WTC11 (cell line): Measurements from ENCODE around the gene SEC16A. TPM values are rescaled to one million over a fixed set of nuclear protein-coding genes. Genes with fewer than 3 reads are reported as not detected.

Source experiments
- ATAC-seq: fragments of 200-7000 bp; cut with Tn5 transposase; 2 replicates; pipeline ENCODE4 v1.10.0; 2021; ENCODE audit warnings: mild to moderate bottlenecking, moderate library complexity
- CTCF ChIA-PET: fragments of 300-600 bp; sonication (Branson Sonifier 250); formaldehyde crosslinking; loops from one replicate; lab custom pipeline; 2021; ENCODE audit warnings: antibody characterized with exemption; lab: Charles Lee
- POLR2A ChIA-PET: fragments of 350-600 bp; sonication (Branson Sonifier 250); formaldehyde crosslinking; loops from one replicate; lab custom pipeline; 2021; ENCODE audit warnings: antibody characterized with exemption; lab: Charles Lee
- DNase-seq: peaks from one replicate; pipeline ENCODE4 v3.0.0; 2021; ENCODE audit warnings: low spot score
- H3K27ac Mint-ChIP-seq: 2 replicates; pipeline ENCODE4 v1.8.0; 2021; ENCODE audit warnings: mixed read lengths
- H3K27me3 Mint-ChIP-seq: 2 replicates; pipeline ENCODE4 v1.8.0; 2021; ENCODE audit warnings: low read depth, mild to moderate bottlenecking, moderate library complexity, mixed read lengths
- H3K36me3 Mint-ChIP-seq: 2 replicates; pipeline ENCODE4 v1.8.0; 2021; ENCODE audit warnings: mixed read lengths
- H3K4me1 Mint-ChIP-seq: 2 replicates; pipeline ENCODE4 v1.8.0; 2022; ENCODE audit warnings: mixed read lengths
- H3K4me3 Mint-ChIP-seq: 2 replicates; pipeline ENCODE4 v1.8.0; 2021; ENCODE audit warnings: mild to moderate bottlenecking, moderate library complexity, mixed read lengths
- H3K9me3 Mint-ChIP-seq: 2 replicates; pipeline ENCODE4 v1.8.0; 2021; ENCODE audit warnings: mixed read lengths
- IRF2 ChIP-seq: sonication (generic); formaldehyde crosslinking; IDR thresholded peaks from 2 replicates; pipeline ENCODE4 v1.8.0; 2022; ENCODE audit warnings: low read depth, missing genetic modification reagents, borderline replicate concordance
- MYBL2 ChIP-seq: sonication (generic); formaldehyde crosslinking; IDR thresholded peaks from 2 replicates; pipeline ENCODE4 v1.8.1; 2023; ENCODE audit warnings: mild to moderate bottlenecking, moderate library complexity, missing genetic modification reagents
- NFYB ChIP-seq: sonication (generic); formaldehyde crosslinking; conservative IDR thresholded peaks from 2 replicates; pipeline ENCODE4 v1.8.0; 2022; ENCODE audit warnings: low read depth, missing genetic modification reagents
- PRDM15 ChIP-seq: sonication (generic); formaldehyde crosslinking; IDR thresholded peaks from 2 replicates; pipeline ENCODE4 v1.8.0; 2022; ENCODE audit warnings: missing genetic modification reagents
- SMAD4 ChIP-seq: sonication (generic); formaldehyde crosslinking; IDR thresholded peaks from 2 replicates; pipeline ENCODE4 v1.8.0; 2022; ENCODE audit warnings: mild to moderate bottlenecking, missing genetic modification reagents
- STAT6 ChIP-seq: sonication (generic); formaldehyde crosslinking; conservative IDR thresholded peaks from 2 replicates; pipeline ENCODE4 v1.8.1; 2023; ENCODE audit warnings: mild to moderate bottlenecking, low read depth, missing genetic modification reagents, moderate library complexity
- TEAD1 ChIP-seq: sonication (generic); formaldehyde crosslinking; IDR thresholded peaks from 2 replicates; pipeline ENCODE4 v1.8.0; 2022; ENCODE audit warnings: mild to moderate bottlenecking, missing genetic modification reagents
- ZBTB43 ChIP-seq: sonication (generic); formaldehyde crosslinking; IDR thresholded peaks from 2 replicates; pipeline ENCODE4 v1.8.1; 2023; ENCODE audit warnings: mild to moderate bottlenecking, missing genetic modification reagents
- ZNF396 ChIP-seq: fragments of 250-450 bp; sonication (Bioruptor Pico); IDR thresholded peaks from 2 replicates; pipeline ENCODE4 v1.8.0; 2021; ENCODE audit warnings: mild to moderate bottlenecking, moderate library complexity, borderline replicate concordance
- total RNA-seq: library from RNA; stranded (reverse); gene quantifications from 3 replicates; pipeline ENCODE4 v1.2.3, GENCODE V29; 2021
- TF ChIP-seq, protein P1 (sequence below): sonication (generic); formaldehyde crosslinking; IDR thresholded peaks from 2 replicates; pipeline ENCODE4 v1.8.0; 2023; ENCODE audit warnings: missing genetic modification reagents, mild to moderate bottlenecking, borderline replicate concordance
- TF ChIP-seq, protein P2 (sequence below): sonication (generic); formaldehyde crosslinking; IDR thresholded peaks from 2 replicates; pipeline ENCODE4 v1.8.0; 2022; ENCODE audit warnings: mild to moderate bottlenecking, missing genetic modification reagents
- TF ChIP-seq, protein P3 (sequence below): sonication (generic); formaldehyde crosslinking; IDR thresholded peaks from 2 replicates; pipeline ENCODE4 v1.8.0; 2022; ENCODE audit warnings: mild to moderate bottlenecking, missing genetic modification reagents
- TF ChIP-seq, protein P4 (sequence below): sonication (generic); formaldehyde crosslinking; IDR thresholded peaks from 2 replicates; pipeline ENCODE4 v1.8.1; 2023; ENCODE audit warnings: mild to moderate bottlenecking, missing genetic modification reagents, borderline replicate concordance
- TF ChIP-seq, protein P5 (sequence below): fragments of 250-450 bp; sonication (Bioruptor Pico); IDR thresholded peaks from 2 replicates; pipeline ENCODE4 v1.9.0; 2021; ENCODE audit warnings: moderate library complexity, mild to moderate bottlenecking, inconsistent platforms, borderline replicate concordance

SEC16A gene
- total RNA-seq, 1 experiment from 2014 or later, result 70.9 TPM

GRCh38 chr9:136462664-136463063 is 20.2 kb downstream of the SEC16A start (continued):
- TF ChIP-seq, protein P1, sequence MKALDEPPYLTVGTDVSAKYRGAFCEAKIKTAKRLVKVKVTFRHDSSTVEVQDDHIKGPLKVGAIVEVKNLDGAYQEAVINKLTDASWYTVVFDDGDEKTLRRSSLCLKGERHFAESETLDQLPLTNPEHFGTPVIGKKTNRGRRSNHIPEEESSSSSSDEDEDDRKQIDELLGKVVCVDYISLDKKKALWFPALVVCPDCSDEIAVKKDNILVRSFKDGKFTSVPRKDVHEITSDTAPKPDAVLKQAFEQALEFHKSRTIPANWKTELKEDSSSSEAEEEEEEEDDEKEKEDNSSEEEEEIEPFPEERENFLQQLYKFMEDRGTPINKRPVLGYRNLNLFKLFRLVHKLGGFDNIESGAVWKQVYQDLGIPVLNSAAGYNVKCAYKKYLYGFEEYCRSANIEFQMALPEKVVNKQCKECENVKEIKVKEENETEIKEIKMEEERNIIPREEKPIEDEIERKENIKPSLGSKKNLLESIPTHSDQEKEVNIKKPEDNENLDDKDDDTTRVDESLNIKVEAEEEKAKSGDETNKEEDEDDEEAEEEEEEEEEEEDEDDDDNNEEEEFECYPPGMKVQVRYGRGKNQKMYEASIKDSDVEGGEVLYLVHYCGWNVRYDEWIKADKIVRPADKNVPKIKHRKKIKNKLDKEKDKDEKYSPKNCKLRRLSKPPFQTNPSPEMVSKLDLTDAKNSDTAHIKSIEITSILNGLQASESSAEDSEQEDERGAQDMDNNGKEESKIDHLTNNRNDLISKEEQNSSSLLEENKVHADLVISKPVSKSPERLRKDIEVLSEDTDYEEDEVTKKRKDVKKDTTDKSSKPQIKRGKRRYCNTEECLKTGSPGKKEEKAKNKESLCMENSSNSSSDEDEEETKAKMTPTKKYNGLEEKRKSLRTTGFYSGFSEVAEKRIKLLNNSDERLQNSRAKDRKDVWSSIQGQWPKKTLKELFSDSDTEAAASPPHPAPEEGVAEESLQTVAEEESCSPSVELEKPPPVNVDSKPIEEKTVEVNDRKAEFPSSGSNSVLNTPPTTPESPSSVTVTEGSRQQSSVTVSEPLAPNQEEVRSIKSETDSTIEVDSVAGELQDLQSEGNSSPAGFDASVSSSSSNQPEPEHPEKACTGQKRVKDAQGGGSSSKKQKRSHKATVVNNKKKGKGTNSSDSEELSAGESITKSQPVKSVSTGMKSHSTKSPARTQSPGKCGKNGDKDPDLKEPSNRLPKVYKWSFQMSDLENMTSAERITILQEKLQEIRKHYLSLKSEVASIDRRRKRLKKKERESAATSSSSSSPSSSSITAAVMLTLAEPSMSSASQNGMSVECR (CRISPR knock-in tag), result no peak
- TF ChIP-seq STAT6 (CRISPR knock-in tag) (no peak), ZNF396 (no peak), IRF2 (CRISPR knock-in tag) (no peak)
- TF ChIP-seq, protein P2, sequence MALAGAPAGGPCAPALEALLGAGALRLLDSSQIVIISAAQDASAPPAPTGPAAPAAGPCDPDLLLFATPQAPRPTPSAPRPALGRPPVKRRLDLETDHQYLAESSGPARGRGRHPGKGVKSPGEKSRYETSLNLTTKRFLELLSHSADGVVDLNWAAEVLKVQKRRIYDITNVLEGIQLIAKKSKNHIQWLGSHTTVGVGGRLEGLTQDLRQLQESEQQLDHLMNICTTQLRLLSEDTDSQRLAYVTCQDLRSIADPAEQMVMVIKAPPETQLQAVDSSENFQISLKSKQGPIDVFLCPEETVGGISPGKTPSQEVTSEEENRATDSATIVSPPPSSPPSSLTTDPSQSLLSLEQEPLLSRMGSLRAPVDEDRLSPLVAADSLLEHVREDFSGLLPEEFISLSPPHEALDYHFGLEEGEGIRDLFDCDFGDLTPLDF (CRISPR knock-in tag), result no peak

DNA sequence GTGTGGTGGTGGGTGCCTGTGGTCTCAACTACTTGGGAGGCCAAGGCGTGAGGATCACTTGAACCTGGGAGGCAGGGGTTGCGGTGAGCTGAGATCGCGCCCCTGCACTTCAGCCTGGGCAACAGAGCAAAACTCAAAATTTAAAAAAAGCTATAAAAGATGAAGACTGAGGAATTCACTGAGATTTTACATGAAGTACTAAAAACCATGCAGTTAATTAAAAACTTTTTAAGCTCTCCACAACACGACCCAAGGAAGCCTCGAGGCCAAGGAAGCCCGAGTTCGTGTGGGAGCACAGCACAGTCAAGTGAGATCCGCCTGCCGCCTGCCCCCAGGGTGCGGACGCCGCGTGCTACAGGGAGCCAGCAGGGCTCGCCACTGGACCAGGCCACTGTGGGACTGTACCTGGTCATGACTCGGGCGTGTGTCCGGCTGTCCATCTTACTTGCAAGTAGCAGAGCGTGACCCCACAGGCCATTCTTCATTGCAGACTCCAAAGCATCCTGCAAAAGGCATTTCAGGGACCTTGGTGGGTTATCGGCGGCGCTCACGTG is 22.0 kb downstream of the SEC16A start:
- no peaks in the 10 kb centered on the region for H3K9me3 Mint-ChIP-seq
- peaks cover 82% of the 10 kb centered on the region for H3K36me3 Mint-ChIP-seq
- H3K27me3 Mint-ChIP-seq, result no peaks in the 10 kb centered on the region
- H3K4me1 Mint-ChIP-seq, result no peaks in the 10 kb centered on the region
- CTCF ChIA-PET, result interaction anchor here (0.6 kb wide), 1 partner anchor 909 kb away, joined by 3 read pairs; no protein-coding TSS in a partner anchor
- DNase-seq (no peak), ATAC-seq (no peak)
- no peak overlapping the region for H3K27ac Mint-ChIP-seq
- POLR2A ChIA-PET, result interaction anchor here (0.9 kb wide), 1 partner anchor 51 kb away, joined by 3 read pairs; no protein-coding TSS in a partner anchor
- no peak overlapping the region for H3K4me3 Mint-ChIP-seq
- TF ChIP-seq, protein P3, sequence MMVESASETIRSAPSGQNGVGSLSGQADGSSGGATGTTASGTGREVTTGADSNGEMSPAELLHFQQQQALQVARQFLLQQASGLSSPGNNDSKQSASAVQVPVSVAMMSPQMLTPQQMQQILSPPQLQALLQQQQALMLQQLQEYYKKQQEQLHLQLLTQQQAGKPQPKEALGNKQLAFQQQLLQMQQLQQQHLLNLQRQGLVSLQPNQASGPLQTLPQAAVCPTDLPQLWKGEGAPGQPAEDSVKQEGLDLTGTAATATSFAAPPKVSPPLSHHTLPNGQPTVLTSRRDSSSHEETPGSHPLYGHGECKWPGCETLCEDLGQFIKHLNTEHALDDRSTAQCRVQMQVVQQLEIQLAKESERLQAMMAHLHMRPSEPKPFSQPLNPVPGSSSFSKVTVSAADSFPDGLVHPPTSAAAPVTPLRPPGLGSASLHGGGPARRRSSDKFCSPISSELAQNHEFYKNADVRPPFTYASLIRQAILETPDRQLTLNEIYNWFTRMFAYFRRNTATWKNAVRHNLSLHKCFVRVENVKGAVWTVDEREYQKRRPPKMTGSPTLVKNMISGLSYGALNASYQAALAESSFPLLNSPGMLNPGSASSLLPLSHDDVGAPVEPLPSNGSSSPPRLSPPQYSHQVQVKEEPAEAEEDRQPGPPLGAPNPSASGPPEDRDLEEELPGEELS (CRISPR knock-in tag), result no peak
- TF ChIP-seq TEAD1 (CRISPR knock-in tag), result no peak
- TF ChIP-seq ZBTB43, result no peak
- TF ChIP-seq, protein P4, sequence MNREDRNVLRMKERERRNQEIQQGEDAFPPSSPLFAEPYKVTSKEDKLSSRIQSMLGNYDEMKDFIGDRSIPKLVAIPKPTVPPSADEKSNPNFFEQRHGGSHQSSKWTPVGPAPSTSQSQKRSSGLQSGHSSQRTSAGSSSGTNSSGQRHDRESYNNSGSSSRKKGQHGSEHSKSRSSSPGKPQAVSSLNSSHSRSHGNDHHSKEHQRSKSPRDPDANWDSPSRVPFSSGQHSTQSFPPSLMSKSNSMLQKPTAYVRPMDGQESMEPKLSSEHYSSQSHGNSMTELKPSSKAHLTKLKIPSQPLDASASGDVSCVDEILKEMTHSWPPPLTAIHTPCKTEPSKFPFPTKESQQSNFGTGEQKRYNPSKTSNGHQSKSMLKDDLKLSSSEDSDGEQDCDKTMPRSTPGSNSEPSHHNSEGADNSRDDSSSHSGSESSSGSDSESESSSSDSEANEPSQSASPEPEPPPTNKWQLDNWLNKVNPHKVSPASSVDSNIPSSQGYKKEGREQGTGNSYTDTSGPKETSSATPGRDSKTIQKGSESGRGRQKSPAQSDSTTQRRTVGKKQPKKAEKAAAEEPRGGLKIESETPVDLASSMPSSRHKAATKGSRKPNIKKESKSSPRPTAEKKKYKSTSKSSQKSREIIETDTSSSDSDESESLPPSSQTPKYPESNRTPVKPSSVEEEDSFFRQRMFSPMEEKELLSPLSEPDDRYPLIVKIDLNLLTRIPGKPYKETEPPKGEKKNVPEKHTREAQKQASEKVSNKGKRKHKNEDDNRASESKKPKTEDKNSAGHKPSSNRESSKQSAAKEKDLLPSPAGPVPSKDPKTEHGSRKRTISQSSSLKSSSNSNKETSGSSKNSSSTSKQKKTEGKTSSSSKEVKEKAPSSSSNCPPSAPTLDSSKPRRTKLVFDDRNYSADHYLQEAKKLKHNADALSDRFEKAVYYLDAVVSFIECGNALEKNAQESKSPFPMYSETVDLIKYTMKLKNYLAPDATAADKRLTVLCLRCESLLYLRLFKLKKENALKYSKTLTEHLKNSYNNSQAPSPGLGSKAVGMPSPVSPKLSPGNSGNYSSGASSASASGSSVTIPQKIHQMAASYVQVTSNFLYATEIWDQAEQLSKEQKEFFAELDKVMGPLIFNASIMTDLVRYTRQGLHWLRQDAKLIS (CRISPR knock-in tag), result no peak
- TF ChIP-seq NFYB, result no peak
- no peak for TF ChIP-seq PRDM15
- TF ChIP-seq, protein P5, sequence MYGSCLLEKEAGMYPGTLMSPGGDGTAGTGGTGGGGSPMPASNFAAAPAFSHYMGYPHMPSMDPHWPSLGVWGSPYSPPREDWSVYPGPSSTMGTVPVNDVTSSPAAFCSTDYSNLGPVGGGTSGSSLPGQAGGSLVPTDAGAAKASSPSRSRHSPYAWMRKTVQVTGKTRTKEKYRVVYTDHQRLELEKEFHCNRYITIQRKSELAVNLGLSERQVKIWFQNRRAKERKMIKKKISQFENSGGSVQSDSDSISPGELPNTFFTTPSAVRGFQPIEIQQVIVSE (CRISPR knock-in tag), result no peak
- TF ChIP-seq MYBL2 (CRISPR knock-in tag), result no peak
- no peak for TF ChIP-seq SMAD4
